ENCODE data around the gene MCU. TPM values are rescaled to one million over a fixed set of nuclear protein-coding genes. Genes with fewer than 3 reads are reported as not detected.

Gene MCU
- total RNA-seq, 4 donors from 2014 or later, result 25.1 to 82.4 (median 65.1) TPM

DNA sequence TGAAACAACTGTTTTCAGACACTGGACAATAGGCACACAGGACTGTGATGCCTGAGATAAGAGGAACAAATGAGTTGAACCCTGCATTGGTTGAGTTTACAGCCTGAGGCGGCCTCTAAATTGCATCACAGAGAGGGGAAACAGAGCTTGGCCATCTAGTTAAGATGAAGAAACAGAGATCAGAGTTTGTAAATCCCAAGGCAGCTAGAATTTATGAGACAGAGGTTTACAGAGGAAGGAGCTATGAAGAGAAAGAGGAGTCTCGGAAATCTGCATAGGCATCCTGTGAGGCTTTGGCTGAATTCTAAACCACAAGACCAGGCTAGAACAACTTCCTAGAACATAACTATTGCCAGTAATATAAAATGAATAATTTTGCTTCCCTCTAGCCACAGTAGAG is 160.6 kb downstream of the MCU start:
- Histone ChIP-seq H3K27me3 (no peaks in the 10 kb centered on the region), H3K27ac (no peak overlapping the region), H3K9me3 (no peaks in the 10 kb centered on the region), H3K4me3 (no peak overlapping the region), H3K36me3 (peaks cover 0 to 7% (median 0%) of the 10 kb centered on the region in 4 donors), H3K4me1 (no peaks in the 10 kb centered on the region)
- in situ Hi-C loops (cut with MboI; ENCODE audit: low pct_ligation_motif_present in 1 of 4, low pct_unique_long_range_greater_than_20kb in 1 of 4, low sequenced_read_pairs in 3 of 4), result no loop called here
- no peak for TF ChIP-seq POLR2AphosphoS5 (IDR thresholded peaks at IDR 0.05)
- TF ChIP-seq POLR2A (IDR thresholded peaks at IDR 0.05), result no peak
- TF ChIP-seq EP300 (IDR thresholded peaks at IDR 0.05; ENCODE audit: low read depth), result no peak
- TF ChIP-seq, protein P1, sequence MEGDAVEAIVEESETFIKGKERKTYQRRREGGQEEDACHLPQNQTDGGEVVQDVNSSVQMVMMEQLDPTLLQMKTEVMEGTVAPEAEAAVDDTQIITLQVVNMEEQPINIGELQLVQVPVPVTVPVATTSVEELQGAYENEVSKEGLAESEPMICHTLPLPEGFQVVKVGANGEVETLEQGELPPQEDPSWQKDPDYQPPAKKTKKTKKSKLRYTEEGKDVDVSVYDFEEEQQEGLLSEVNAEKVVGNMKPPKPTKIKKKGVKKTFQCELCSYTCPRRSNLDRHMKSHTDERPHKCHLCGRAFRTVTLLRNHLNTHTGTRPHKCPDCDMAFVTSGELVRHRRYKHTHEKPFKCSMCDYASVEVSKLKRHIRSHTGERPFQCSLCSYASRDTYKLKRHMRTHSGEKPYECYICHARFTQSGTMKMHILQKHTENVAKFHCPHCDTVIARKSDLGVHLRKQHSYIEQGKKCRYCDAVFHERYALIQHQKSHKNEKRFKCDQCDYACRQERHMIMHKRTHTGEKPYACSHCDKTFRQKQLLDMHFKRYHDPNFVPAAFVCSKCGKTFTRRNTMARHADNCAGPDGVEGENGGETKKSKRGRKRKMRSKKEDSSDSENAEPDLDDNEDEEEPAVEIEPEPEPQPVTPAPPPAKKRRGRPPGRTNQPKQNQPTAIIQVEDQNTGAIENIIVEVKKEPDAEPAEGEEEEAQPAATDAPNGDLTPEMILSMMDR (IDR thresholded peaks at IDR 0.05), result no peak
- intact Hi-C loops (cut with DNase I; ENCODE audit: low total_unique reads), result no loop called here
- WGBS, 2 donors (ENCODE audit: low coverage in 1 of 2), result 88 to 92% methylated on average over 1 to 2 of the region's 2 CpGs
- no peak for DNase-seq

DNA sequence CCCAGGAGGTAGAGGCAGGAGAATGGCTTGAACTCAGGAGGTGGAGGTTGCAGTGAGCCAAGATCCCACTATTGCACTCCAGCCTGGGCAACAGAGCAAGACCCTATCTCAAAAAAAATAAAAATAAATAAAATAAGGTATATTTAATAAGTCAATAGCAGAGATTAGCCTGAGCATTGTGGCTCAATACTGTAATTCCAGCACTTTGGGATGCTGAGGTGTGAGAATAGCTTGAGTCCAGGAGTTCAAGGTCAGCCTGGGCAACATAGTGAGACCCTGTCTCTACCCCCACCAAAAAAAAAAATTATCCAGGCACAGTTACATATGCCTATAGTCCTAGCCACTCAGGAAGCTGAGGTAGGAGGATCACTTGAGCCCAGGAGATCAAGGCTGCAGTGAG is 163.2 kb downstream of the MCU start:
- no peak for DNase-seq
- Histone ChIP-seq H3K27ac (no peak overlapping the region), H3K27me3 (no peaks in the 10 kb centered on the region), H3K36me3 (peaks cover 0 to 12% (median 2%) of the 10 kb centered on the region in 4 donors), H3K4me3 (no peak overlapping the region), H3K9me3 (no peaks in the 10 kb centered on the region), H3K4me1 (no peaks in the 10 kb centered on the region)
- no peak for TF ChIP-seq POLR2A (IDR thresholded peaks at IDR 0.05)
- TF ChIP-seq EP300 (IDR thresholded peaks at IDR 0.05; ENCODE audit: low read depth), result no peak
- no peak for TF ChIP-seq POLR2AphosphoS5 (IDR thresholded peaks at IDR 0.05)
- TF ChIP-seq, protein P1 (IDR thresholded peaks at IDR 0.05), result no peak
- intact Hi-C loops (cut with DNase I; ENCODE audit: low total_unique reads) (no loop called here), in situ Hi-C loops (cut with MboI; ENCODE audit: low pct_ligation_motif_present in 1 of 4, low pct_unique_long_range_greater_than_20kb in 1 of 4, low sequenced_read_pairs in 3 of 4) (no loop called here)

DNA sequence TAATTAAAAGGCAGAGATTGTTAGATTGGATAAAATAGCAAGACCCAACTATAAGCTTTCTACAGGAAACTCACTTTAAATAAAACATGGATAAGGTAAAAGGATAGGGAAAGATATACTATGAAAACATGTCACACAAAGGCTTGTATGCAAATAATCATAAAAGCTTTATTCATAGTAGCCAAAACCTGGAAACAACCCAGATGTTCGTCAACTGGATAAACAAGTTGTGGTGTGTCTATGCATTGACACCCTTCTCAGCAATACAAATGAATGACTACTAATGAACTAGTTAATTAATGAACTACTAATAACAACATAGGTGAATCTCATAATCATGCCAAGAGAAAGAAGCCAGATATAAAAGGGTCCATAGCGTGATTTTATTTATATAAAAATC is 163.8 kb downstream of the MCU start:
- 54 to 78% methylated on average over 2 of the region's 2 CpGs for WGBS, 2 donors (ENCODE audit: low coverage in 1 of 2)
- H3K27ac ChIP-seq, result no peak overlapping the region
- no peaks in the 10 kb centered on the region for H3K4me1 ChIP-seq
- no peaks in the 10 kb centered on the region for H3K27me3 ChIP-seq
- in situ Hi-C loops (cut with MboI; ENCODE audit: low pct_ligation_motif_present in 1 of 4, low pct_unique_long_range_greater_than_20kb in 1 of 4, low sequenced_read_pairs in 3 of 4), result no loop called here
- no peak for TF ChIP-seq EP300 (IDR thresholded peaks at IDR 0.05; ENCODE audit: low read depth)
- no peak for TF ChIP-seq POLR2AphosphoS5 (IDR thresholded peaks at IDR 0.05)
- TF ChIP-seq, protein P1 (IDR thresholded peaks at IDR 0.05), result no peak
- no peak for TF ChIP-seq POLR2A (IDR thresholded peaks at IDR 0.05)
- H3K9me3 ChIP-seq, result no peaks in the 10 kb centered on the region
- DNase-seq, result no peak
- intact Hi-C loops (cut with DNase I; ENCODE audit: low total_unique reads), result no loop called here
- H3K4me3 ChIP-seq, result no peak overlapping the region
- H3K36me3 ChIP-seq, result peaks cover 0 to 18% (median 6%) of the 10 kb centered on the region in 4 donors

DNA sequence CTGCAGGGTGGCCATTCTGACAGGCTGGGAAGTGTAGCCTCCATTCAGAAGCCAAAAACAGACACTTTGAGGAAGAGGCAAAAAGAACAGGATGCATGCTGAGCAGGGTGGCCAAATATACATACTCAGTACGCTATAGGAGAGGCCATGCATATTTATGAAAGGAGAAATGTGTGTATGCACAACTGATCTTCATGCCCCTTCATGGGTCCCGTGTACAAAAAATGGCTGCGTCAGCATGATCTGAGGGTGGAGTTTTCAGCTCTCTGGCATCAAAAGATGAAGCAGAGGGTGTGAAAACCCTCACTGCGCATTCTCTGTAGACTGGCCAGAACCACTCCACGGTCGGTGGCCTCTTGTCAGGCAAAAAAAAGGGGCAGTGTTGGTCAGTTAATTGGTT is 166.1 kb downstream of the MCU start:
- Histone ChIP-seq H3K4me3 (no peak overlapping the region), H3K9me3 (no peaks in the 10 kb centered on the region), H3K36me3 (peaks cover 0 to 22% (median 9%) of the 10 kb centered on the region in 4 donors), H3K27ac (no peak overlapping the region), H3K27me3 (no peaks in the 10 kb centered on the region), H3K4me1 (no peaks in the 10 kb centered on the region)
- WGBS, 2 donors (ENCODE audit: low coverage in 1 of 2), result 90 to 94% methylated on average over 2 to 6 of the region's 6 CpGs
- TF ChIP-seq EP300 (IDR thresholded peaks at IDR 0.05; ENCODE audit: low read depth) (no peak), POLR2AphosphoS5 (IDR thresholded peaks at IDR 0.05) (no peak), POLR2A (IDR thresholded peaks at IDR 0.05) (no peak)
- TF ChIP-seq, protein P1 (IDR thresholded peaks at IDR 0.05), result no peak
- no peak for DNase-seq
- in situ Hi-C loops (cut with MboI; ENCODE audit: low pct_ligation_motif_present in 1 of 4, low pct_unique_long_range_greater_than_20kb in 1 of 4, low sequenced_read_pairs in 3 of 4), result no loop called here
- intact Hi-C loops (cut with DNase I; ENCODE audit: low total_unique reads), result no loop called here
